Hepatocyte (in vitro differentiated cells): Measurements from ENCODE around the gene FAM3D.

Source experiments
- EZH2 ChIP-seq: fragments of 200-600 bp; sonication (generic); IDR thresholded peaks from 2 replicates; pipeline ENCODE4 v1.6.1; 2016; ENCODE audit warnings: antibody characterized with exemption, mild to moderate bottlenecking, borderline replicate concordance
- TF ChIP-seq, protein P1 (sequence below): fragments of 200-600 bp; sonication (generic); IDR thresholded peaks from 2 replicates; pipeline ENCODE4 v1.5.1; 2016; ENCODE audit warnings: antibody characterized with exemption, mild to moderate bottlenecking; ENCODE audit not compliant: poor library complexity

DNA sequence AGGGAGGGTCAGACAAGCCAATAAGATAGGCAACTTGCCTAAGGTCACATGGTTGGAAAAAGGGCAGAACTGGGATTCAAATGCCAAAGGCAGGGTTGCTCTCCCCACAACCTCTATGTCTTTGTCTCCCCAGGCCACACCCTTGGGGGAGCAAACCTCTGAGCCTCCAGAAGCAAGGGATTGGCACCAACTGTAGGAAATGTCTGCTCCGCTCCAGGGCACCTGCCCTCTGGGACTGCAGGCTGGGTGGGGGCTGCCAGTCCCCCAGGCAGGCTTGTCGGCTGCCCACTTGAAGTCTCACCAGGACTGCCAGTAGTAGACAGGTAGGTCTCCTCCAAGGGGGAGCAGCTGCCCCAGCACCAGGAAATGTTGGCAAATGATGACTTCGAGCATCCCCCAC is 2.0 kb downstream of the FAM3D start:
- TF ChIP-seq, protein P1, sequence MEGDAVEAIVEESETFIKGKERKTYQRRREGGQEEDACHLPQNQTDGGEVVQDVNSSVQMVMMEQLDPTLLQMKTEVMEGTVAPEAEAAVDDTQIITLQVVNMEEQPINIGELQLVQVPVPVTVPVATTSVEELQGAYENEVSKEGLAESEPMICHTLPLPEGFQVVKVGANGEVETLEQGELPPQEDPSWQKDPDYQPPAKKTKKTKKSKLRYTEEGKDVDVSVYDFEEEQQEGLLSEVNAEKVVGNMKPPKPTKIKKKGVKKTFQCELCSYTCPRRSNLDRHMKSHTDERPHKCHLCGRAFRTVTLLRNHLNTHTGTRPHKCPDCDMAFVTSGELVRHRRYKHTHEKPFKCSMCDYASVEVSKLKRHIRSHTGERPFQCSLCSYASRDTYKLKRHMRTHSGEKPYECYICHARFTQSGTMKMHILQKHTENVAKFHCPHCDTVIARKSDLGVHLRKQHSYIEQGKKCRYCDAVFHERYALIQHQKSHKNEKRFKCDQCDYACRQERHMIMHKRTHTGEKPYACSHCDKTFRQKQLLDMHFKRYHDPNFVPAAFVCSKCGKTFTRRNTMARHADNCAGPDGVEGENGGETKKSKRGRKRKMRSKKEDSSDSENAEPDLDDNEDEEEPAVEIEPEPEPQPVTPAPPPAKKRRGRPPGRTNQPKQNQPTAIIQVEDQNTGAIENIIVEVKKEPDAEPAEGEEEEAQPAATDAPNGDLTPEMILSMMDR, result no peak
- TF ChIP-seq EZH2, result no peak
